NCI-H1436 treated with DMSO at 0.1 percent for 48 hours (cell line): ENCODE results near the gene PABPN1L.

Experiments used
- DNase-seq: peaks from one replicate; lab custom pipeline; 2025; lab: John Stamatoyannopoulos, UW

PABPN1L gene

GRCh38 chr16:88848557-88848956 lies 17.9 kb downstream of the PABPN1L start:
- DNase-seq = no peak

- DNase-seq = no peak
Measured at GRCh38 chr16:88847654-88848053, 18.8 kb downstream of the PABPN1L start.

GRCh38 chr16:88846088-88846487 lies 20.4 kb downstream of the PABPN1L start:
- DNase-seq = no peak

- no peak for DNase-seq
Measured at GRCh38 chr16:88844419-88845036, 21.9 kb downstream of the PABPN1L start.

- DNase-seq = no peak
Measured at GRCh38 chr16:88843256-88843655, 23.2 kb downstream of the PABPN1L start.

GRCh38 chr16:88842806-88843205 lies 23.7 kb downstream of the PABPN1L start:
- no peak for DNase-seq

- no peak for DNase-seq
Measured at GRCh38 chr16:88842308-88842756, 24.1 kb downstream of the PABPN1L start.

- no peak for DNase-seq
Measured at GRCh38 chr16:88841521-88842307, 24.7 kb downstream of the PABPN1L start.

- no peak for DNase-seq
Measured at GRCh38 chr16:88840600-88841215, 25.8 kb downstream of the PABPN1L start.

- DNase-seq = no peak
Measured at GRCh38 chr16:88839745-88840599, 26.5 kb downstream of the PABPN1L start.

- DNase-seq = no peak
Measured at GRCh38 chr16:88839026-88839529, 27.4 kb downstream of the PABPN1L start.

- no peak for DNase-seq
Measured at GRCh38 chr16:88838566-88838965, 27.9 kb downstream of the PABPN1L start.

- DNase-seq = no peak
Measured at GRCh38 chr16:88837806-88838205, 28.7 kb downstream of the PABPN1L start.

- DNase-seq = no peak
Measured at GRCh38 chr16:88836791-88837190, 29.7 kb downstream of the PABPN1L start.

GRCh38 chr16:88835818-88836217 lies 30.6 kb downstream of the PABPN1L start:
- no peak for DNase-seq

- DNase-seq = no peak
Measured at GRCh38 chr16:88835383-88835782, 31.1 kb downstream of the PABPN1L start.

GRCh38 chr16:88834670-88835069 lies 31.8 kb downstream of the PABPN1L start:
- no peak for DNase-seq

GRCh38 chr16:88833086-88833485 lies 33.4 kb downstream of the PABPN1L start:
- no peak for DNase-seq

- DNase-seq = no peak
Measured at GRCh38 chr16:88831838-88832237, 34.6 kb downstream of the PABPN1L start.

GRCh38 chr16:88830783-88831182 lies 35.7 kb downstream of the PABPN1L start:
- DNase-seq = no peak

- no peak for DNase-seq
Measured at GRCh38 chr16:88830258-88830657, 36.2 kb downstream of the PABPN1L start.

GRCh38 chr16:88828711-88829110 lies 37.7 kb downstream of the PABPN1L start:
- DNase-seq = no peak
